Testis (tissue), 2 donors: ENCODE measurements around the gene YTHDF1.

Source experiments
- CTCF ChIP-seq, 3 experiments: fragments of 450-650 bp in 2 of 3; fragments of 200-600 bp in 1 of 3; sonication (generic) in 1 of 3; IDR thresholded peaks; one replicate each; pipeline ENCODE4 v1.5.1; 2016 to 2019; ENCODE audit warnings: antibody characterized with exemption in 3 of 3, mild to moderate bottlenecking in 2 of 3, moderate library complexity in 1 of 3
- POLR2A ChIP-seq: fragments of 450-650 bp; IDR thresholded peaks from one replicate; pipeline ENCODE4 v1.6.1; 2017; ENCODE audit warnings: antibody characterized with exemption, mild to moderate bottlenecking, moderate library complexity

GRCh38 chr20:63188641-63189321 lies 27.1 kb downstream of the YTHDF1 start:
- TF ChIP-seq CTCF (IDR thresholded peaks at IDR 0.05) (no peak), POLR2A (no peak)
